CD4-positive, alpha-beta T cell (primary cell): Measurements from ENCODE around the gene DLK1. TPM values are rescaled to one million over a fixed set of nuclear protein-coding genes. Genes with fewer than 3 reads are reported as not detected.

ENCODE experiments used
- ATAC-seq: fragments of 200-7000 bp; cut with Tn5 transposase; one replicate; pipeline ENCODE4 v1.10.0; 2022; ENCODE audit warnings: mild to moderate bottlenecking; ENCODE audit not compliant: poor library complexity
- CTCF ChIA-PET: fragments of 350-600 bp; sonication (Branson Sonifier 250); formaldehyde crosslinking; loops from one replicate; lab custom pipeline; 2021; ENCODE audit warnings: antibody characterized with exemption, inconsistent platforms; lab: Charles Lee
- POLR2A ChIA-PET: fragments of 350-600 bp; sonication (Branson Sonifier 250); formaldehyde crosslinking; loops from one replicate; lab custom pipeline; 2021; ENCODE audit warnings: antibody characterized with exemption, inconsistent platforms; lab: Charles Lee
- DNase-seq, 14 experiments: peaks; one replicate each; pipeline ENCODE4 v3.0.0-alpha.2; 2013 to 2020; ENCODE audit warnings: mixed read lengths in 2 of 14
- H3K27ac ChIP-seq, 2 donors: one replicate each; pipeline versions ENCODE4 v1.5.1 to v1.7.0; 2013; ENCODE audit warnings: low read length in 2 of 2, low read depth in 1 of 2, mild to moderate bottlenecking in 1 of 2
- H3K27me3 ChIP-seq, 2 experiments: 1 replicate in 1 of 2; 2 replicates in 1 of 2; pipeline versions ENCODE4 v1.6.1 to v1.7.0; 2013; ENCODE audit warnings: low read length in 2 of 2, control low read depth in 1 of 2, mild to moderate bottlenecking in 1 of 2, moderate library complexity in 1 of 2; ENCODE audit not compliant: insufficient read depth in 2 of 2, control insufficient read depth in 1 of 2
- H3K36me3 ChIP-seq: one replicate; pipeline ENCODE4 v1.6.1; 2013; ENCODE audit warnings: low read length, control low read depth; ENCODE audit not compliant: insufficient read depth
- H3K4me1 ChIP-seq: one replicate; pipeline ENCODE4 v1.6.1; 2013; ENCODE audit warnings: low read length, control low read depth; ENCODE audit not compliant: insufficient read depth
- H3K4me3 ChIP-seq: one replicate; pipeline ENCODE4 v1.5.1; 2013; ENCODE audit warnings: mild to moderate bottlenecking, low read length, moderate library complexity
- H3K9me3 ChIP-seq, 2 experiments: 1 replicate in 1 of 2; 2 replicates in 1 of 2; pipeline versions ENCODE4 v1.6.1 to v1.7.0; 2013; ENCODE audit warnings: low read length in 2 of 2, mild to moderate bottlenecking in 2 of 2, control low read depth in 1 of 2, moderate library complexity in 1 of 2; ENCODE audit not compliant: control insufficient read depth in 1 of 2, insufficient read depth in 1 of 2
- H3K27ac Mint-ChIP-seq: one replicate; pipeline ENCODE4 v1.8.0; 2020; ENCODE audit warnings: mixed read lengths
- H3K27me3 Mint-ChIP-seq: one replicate; pipeline ENCODE4 v1.8.0; 2021; ENCODE audit warnings: mixed read lengths
- H3K36me3 Mint-ChIP-seq: one replicate; pipeline ENCODE4 v1.8.0; 2021; ENCODE audit warnings: low read depth, mixed read lengths
- H3K4me1 Mint-ChIP-seq: one replicate; pipeline ENCODE4 v1.8.0; 2021; ENCODE audit warnings: low read depth, mixed read lengths
- H3K4me3 Mint-ChIP-seq: one replicate; pipeline ENCODE4 v1.8.0; 2020; ENCODE audit warnings: mild to moderate bottlenecking, mixed read lengths
- H3K9me3 Mint-ChIP-seq: one replicate; pipeline ENCODE4 v1.8.0; 2020; ENCODE audit warnings: mixed read lengths
- intact Hi-C, 2 experiments: fragments of 100-400 bp; cut with DNase I in 1 of 2; cut with micrococcal nuclease in 1 of 2; formaldehyde crosslinking; loops; one replicate each; pipeline versions ENCODE4 v1.15.1 to v1.9.0; 2023 to 2025; cut with DNase I, micrococcal nuclease
- total RNA-seq, 174 experiments: library from RNA in 2 of 174; stranded (reverse) in 2 of 174; gene quantifications; one replicate each; pipeline ENCODE4 v1.2.3 and lab custom pipeline; 2021 to 2026
- TF ChIP-seq, protein P1 (sequence below): fragments of 200-600 bp; IDR thresholded peaks from one replicate; pipeline ENCODE4 v1.8.0; 2022; ENCODE audit warnings: antibody characterized with exemption, mild to moderate bottlenecking

Gene DLK1
- total RNA-seq, 2 experiments from 2014 or later: not detected

GRCh38 chr14:100686858-100687257, 39.8 kb upstream of the DLK1 start:
- Mint-ChIP-seq H3K4me3 (no peak overlapping the region), H3K36me3 (no peaks in the 10 kb centered on the region), H3K9me3 (no peaks in the 10 kb centered on the region), H3K4me1 (no peaks in the 10 kb centered on the region), H3K27ac (no peak overlapping the region), H3K27me3 (no peaks in the 10 kb centered on the region)
- H3K36me3 ChIP-seq: no peaks in the 10 kb centered on the region
- ChIA-PET CTCF (no interaction called here), POLR2A (no interaction called here)
- TF ChIP-seq, protein P1, sequence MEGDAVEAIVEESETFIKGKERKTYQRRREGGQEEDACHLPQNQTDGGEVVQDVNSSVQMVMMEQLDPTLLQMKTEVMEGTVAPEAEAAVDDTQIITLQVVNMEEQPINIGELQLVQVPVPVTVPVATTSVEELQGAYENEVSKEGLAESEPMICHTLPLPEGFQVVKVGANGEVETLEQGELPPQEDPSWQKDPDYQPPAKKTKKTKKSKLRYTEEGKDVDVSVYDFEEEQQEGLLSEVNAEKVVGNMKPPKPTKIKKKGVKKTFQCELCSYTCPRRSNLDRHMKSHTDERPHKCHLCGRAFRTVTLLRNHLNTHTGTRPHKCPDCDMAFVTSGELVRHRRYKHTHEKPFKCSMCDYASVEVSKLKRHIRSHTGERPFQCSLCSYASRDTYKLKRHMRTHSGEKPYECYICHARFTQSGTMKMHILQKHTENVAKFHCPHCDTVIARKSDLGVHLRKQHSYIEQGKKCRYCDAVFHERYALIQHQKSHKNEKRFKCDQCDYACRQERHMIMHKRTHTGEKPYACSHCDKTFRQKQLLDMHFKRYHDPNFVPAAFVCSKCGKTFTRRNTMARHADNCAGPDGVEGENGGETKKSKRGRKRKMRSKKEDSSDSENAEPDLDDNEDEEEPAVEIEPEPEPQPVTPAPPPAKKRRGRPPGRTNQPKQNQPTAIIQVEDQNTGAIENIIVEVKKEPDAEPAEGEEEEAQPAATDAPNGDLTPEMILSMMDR: no peak
- H3K9me3 ChIP-seq: no peaks in the 10 kb centered on the region
- ATAC-seq (no peak), DNase-seq (no peak)
- no peaks in the 10 kb centered on the region for H3K4me1 ChIP-seq
- H3K4me3 ChIP-seq: no peak overlapping the region
- no peak overlapping the region for H3K27ac ChIP-seq
- intact Hi-C loops: no loop called here
- no peaks in the 10 kb centered on the region for H3K27me3 ChIP-seq

GRCh38 chr14:100687386-100687785, 39.3 kb upstream of the DLK1 start:
- TF ChIP-seq, protein P1: no peak
- H3K4me3 Mint-ChIP-seq: no peak overlapping the region
- ChIA-PET CTCF (no interaction called here), POLR2A (no interaction called here)
- H3K36me3 ChIP-seq: no peaks in the 10 kb centered on the region
- H3K27me3 ChIP-seq: no peaks in the 10 kb centered on the region
- no peaks in the 10 kb centered on the region for H3K9me3 ChIP-seq
- H3K36me3 Mint-ChIP-seq: no peaks in the 10 kb centered on the region
- H3K4me1 ChIP-seq: no peaks in the 10 kb centered on the region
- intact Hi-C loops: no loop called here
- peaks cover 2% of the 10 kb centered on the region for H3K27me3 Mint-ChIP-seq
- H3K4me1 Mint-ChIP-seq: no peaks in the 10 kb centered on the region
- H3K27ac ChIP-seq: no peak overlapping the region
- DNase-seq (no peak), ATAC-seq (no peak)
- H3K4me3 ChIP-seq: no peak overlapping the region
- no peak overlapping the region for H3K27ac Mint-ChIP-seq
- H3K9me3 Mint-ChIP-seq: no peaks in the 10 kb centered on the region

GRCh38 chr14:100688051-100688450, 38.6 kb upstream of the DLK1 start:
- ChIA-PET POLR2A (no interaction called here), CTCF (no interaction called here)
- no peak overlapping the region for H3K4me3 Mint-ChIP-seq
- peaks cover 8% of the 10 kb centered on the region for H3K27me3 Mint-ChIP-seq
- no peak for ATAC-seq
- Histone ChIP-seq H3K4me3 (no peak overlapping the region), H3K27me3 (no peaks in the 10 kb centered on the region), H3K9me3 (no peaks in the 10 kb centered on the region), H3K4me1 (no peaks in the 10 kb centered on the region), H3K36me3 (no peaks in the 10 kb centered on the region), H3K27ac (no peak overlapping the region)
- TF ChIP-seq, protein P1: no peak
- H3K27ac Mint-ChIP-seq: no peak overlapping the region
- H3K9me3 Mint-ChIP-seq: no peaks in the 10 kb centered on the region
- H3K4me1 Mint-ChIP-seq: no peaks in the 10 kb centered on the region
- H3K36me3 Mint-ChIP-seq: no peaks in the 10 kb centered on the region
- no peak for DNase-seq
- intact Hi-C loops: no loop called here
